ENCODE measurements around the gene SGF29.
"Not testable (repeated sequence)": the region's sequence is repeated elsewhere in the genome, so short reads cannot be mapped to it uniquely, and the experiment has no call there.

SGF29 gene

GRCh38 chr16:28622532-28623171 is 68.9 kb downstream of the SGF29 start:
- H3K27ac Mint-ChIP-seq, H3K36me3 Mint-ChIP-seq, H3K9me3 Mint-ChIP-seq, H3K27me3 Mint-ChIP-seq: not testable (repeated sequence)
- Mint-ChIP-seq H3K4me3 (peak overlapping the region; percentile 77), H3K4me1 (peaks cover 18% of the 10 kb centered on the region)

DNA sequence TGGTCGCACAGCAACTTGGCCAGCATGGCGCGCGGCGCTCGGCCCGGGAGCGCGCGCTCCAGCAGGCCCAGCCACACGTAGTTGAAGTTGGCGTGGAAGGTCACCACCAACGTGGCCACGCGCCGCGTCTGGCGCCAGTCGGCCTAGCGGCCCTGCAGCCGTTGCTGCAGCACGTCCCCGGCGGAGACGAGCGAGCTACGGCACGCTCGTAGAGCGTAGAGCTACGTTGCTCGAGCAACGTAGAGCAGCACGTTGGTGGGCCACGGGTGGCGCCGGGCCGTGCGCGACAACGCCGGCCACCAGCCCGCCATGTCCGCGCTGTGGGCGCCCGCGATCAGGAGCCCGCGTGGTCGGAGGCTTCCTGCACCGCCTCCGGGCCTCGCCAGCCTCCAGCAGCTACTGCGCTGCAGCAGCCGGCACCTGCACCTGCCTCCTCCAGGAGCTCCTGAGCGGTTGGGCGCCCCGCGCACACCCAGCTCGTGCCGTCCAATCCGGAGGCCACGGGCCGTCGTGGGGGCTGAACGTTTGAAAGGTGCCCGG is 69.5 kb downstream of the SGF29 start:
- no peaks in the 10 kb centered on the region for H3K9me3 Mint-ChIP-seq
- H3K4me3 Mint-ChIP-seq, result peak overlapping the region; percentile 77
- no peak overlapping the region for H3K27ac Mint-ChIP-seq
- no peaks in the 10 kb centered on the region for H3K27me3 Mint-ChIP-seq
- H3K36me3 Mint-ChIP-seq, result no peaks in the 10 kb centered on the region
- peaks cover 18% of the 10 kb centered on the region for H3K4me1 Mint-ChIP-seq

GRCh38 chr16:28630905-28631304 is 77.2 kb downstream of the SGF29 start:
- H3K4me3 Mint-ChIP-seq, H3K27me3 Mint-ChIP-seq, H3K27ac Mint-ChIP-seq, H3K9me3 Mint-ChIP-seq, H3K36me3 Mint-ChIP-seq, H3K4me1 Mint-ChIP-seq: not testable (repeated sequence)

GRCh38 chr16:28636093-28636823 is 82.5 kb downstream of the SGF29 start:
- not testable (repeated sequence) for H3K4me1 Mint-ChIP-seq, H3K4me3 Mint-ChIP-seq, H3K36me3 Mint-ChIP-seq, H3K27ac Mint-ChIP-seq, H3K27me3 Mint-ChIP-seq, H3K9me3 Mint-ChIP-seq

DNA sequence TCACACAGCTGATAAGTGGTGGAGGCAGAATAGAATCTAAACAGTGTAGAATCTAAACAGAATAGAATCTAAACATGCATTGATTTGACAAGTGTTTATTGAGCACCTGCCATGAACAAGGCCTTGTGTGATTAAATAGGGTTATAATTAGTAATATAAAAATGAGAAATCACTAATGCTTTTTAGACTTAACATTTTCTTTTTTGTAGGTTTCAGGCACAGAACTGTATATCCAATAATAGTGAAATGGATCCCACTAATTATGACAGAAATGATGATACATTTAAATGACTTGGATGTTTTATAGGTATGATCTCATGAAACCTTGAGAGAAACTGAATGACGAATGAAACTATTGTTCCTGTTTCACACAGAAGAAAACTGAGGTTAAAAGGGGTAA is 84.0 kb downstream of the SGF29 start, which contains the start of gene NPIPB8:
Gene NPIPB8 (plus strand): TSS at position 301 of the 400 bp plus-strand sequence. CDS start 296 bp downstream, outside the sequence.
- H3K9me3 Mint-ChIP-seq, H3K4me1 Mint-ChIP-seq, H3K4me3 Mint-ChIP-seq, H3K27me3 Mint-ChIP-seq, H3K36me3 Mint-ChIP-seq, H3K27ac Mint-ChIP-seq: not testable (repeated sequence)

- H3K4me1 Mint-ChIP-seq, H3K27ac Mint-ChIP-seq: not testable (repeated sequence)
Measured at GRCh38 chr16:28638359-28638758, 84.6 kb downstream of the SGF29 start.

GRCh38 chr16:28639959-28640358 is 86.2 kb downstream of the SGF29 start:
- H3K36me3 Mint-ChIP-seq, H3K27ac Mint-ChIP-seq, H3K9me3 Mint-ChIP-seq, H3K27me3 Mint-ChIP-seq, H3K4me3 Mint-ChIP-seq, H3K4me1 Mint-ChIP-seq: not testable (repeated sequence)

More at GRCh38 chr16:28638359-28638758, 84.6 kb downstream of the SGF29 start:
- H3K9me3 Mint-ChIP-seq, H3K4me3 Mint-ChIP-seq, H3K27me3 Mint-ChIP-seq, H3K36me3 Mint-ChIP-seq: not testable (repeated sequence)
